AML-193 (cell line): ENCODE results near the gene ZNF563.
"Not testable (repeated sequence)": the region's sequence is repeated elsewhere in the genome, so short reads cannot be mapped to it uniquely, and the experiment has no call there.

Source experiments
- DNase-seq, 2 experiments: peaks; one replicate each; lab custom pipeline; 2025; lab: John Stamatoyannopoulos, UW

Gene ZNF563

DNA sequence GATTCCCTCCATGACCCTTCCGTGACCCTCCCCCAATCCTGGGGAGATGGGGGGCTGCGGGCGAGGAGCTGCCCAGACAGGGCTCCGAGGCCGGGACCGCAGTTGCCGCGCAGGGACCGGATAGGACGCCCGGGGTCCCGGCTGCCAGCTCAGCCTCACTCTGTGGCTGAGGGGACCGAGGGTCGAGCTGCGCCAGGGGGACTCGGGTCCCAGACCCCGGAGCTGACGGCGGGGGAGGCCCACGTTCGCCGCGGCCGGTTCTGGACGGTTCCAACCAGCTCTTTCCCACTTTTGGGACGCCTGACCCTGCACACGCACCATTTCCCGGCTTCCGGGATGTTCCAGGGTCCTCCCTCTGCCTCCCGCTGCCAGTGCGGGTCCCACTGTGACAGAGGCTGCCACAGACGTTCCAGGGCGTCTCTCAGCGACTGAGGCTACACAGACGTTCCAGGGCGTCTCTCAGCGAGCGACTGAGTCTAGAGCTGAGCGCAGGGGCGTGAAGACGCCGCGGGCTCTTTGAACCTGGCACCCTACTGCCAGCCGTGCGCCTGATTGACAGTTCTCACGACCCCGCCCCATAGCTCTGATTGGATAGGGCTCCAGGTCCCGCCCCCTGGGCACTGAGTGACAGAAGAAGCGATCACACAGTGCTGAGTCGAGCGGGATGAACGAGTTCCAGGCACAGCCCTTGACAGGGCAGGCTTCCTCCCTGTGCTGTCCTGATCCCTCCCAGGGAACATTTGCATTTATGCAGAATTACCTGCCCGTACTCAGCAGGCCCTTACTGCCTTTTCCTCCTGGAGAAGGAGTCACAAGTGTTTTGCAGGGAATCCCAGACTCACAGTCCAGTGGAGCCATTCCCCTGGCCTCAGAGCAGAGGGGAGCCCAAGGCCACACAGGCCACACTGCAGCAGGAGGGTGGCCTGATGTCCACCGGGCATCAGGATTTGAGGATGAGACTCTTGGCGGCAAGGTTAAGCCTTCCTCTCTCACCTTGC, at the start of gene ZNF563:
ZNF563 (minus strand) TSS at position 472 of the 998 bp plus-strand sequence; CDS start at position 321, 151 bp downstream.
- DNase-seq = peak; percentile 92

DNA sequence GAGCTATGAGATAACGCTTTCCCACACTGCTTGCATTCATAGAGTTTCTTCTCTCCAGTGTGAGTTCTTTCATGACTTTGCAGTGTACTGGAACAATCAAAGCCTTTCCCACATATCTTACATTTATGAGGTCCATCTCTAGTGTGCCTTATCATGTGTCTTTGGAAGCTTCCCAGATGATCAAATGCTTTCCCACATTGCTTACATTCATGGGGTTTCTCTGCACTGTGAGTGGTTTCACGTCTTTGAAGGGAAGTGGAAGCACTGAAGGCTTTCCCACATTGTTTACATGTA, 47.0 kb upstream of the ZNF563 start:
- DNase-seq = no peak

GRCh38 chr19:12379732-12380443, 46.5 kb upstream of the ZNF563 start:
- DNase-seq = no peak

DNA sequence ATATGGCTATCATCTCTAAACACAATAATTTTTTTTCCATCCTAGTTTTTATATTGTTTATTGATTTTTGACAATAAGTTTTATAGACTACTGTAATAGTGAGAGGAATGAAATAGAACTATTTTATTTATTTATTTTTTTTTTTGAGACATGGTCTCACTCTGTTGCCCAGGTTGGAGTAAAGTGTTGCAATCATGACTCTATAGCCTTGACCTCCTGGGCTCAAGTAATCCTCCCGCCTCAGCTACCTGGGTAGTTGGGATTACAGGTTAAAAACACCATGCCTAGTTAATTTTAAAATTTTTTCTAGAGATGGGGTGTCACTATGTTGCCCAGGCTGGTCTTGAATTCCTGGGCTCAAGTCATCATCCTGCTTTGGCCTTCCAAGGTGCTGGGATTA, 40.6 kb upstream of the ZNF563 start:
- no peak for DNase-seq

GRCh38 chr19:12365236-12366162, 32.1 kb upstream of the ZNF563 start, which contains the start of gene ZNF442:
ZNF442 (minus strand) TSS chr19:12365683; CDS start chr19:12363631, 2,052 bp downstream.
- peak; percentile 91 to 94 for DNase-seq

GRCh38 chr19:12364391-12365235, 31.2 kb upstream of the ZNF563 start:
- peak; percentile 12 to 15 for DNase-seq

- DNase-seq = not testable (repeated sequence)
Measured at GRCh38 chr19:12362236-12362635, 28.8 kb upstream of the ZNF563 start.

GRCh38 chr19:12353375-12353774, 19.9 kb upstream of the ZNF563 start:
- DNase-seq = no peak

DNA sequence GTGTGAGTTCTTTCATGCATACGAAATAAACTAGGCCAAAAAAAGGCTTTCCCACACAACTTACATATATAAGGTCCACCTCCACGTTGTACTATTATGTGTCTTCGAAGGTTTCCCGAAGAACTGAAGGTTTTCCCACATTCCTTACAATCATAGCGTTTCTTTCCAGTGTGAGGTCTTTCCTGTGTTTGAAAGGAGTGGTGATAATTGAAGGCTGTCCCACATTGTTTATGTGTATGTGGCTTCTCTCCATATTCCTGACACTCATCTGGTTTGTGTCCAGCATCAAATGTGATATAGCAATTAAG, 17.4 kb upstream of the ZNF563 start:
- no peak for DNase-seq

DNA sequence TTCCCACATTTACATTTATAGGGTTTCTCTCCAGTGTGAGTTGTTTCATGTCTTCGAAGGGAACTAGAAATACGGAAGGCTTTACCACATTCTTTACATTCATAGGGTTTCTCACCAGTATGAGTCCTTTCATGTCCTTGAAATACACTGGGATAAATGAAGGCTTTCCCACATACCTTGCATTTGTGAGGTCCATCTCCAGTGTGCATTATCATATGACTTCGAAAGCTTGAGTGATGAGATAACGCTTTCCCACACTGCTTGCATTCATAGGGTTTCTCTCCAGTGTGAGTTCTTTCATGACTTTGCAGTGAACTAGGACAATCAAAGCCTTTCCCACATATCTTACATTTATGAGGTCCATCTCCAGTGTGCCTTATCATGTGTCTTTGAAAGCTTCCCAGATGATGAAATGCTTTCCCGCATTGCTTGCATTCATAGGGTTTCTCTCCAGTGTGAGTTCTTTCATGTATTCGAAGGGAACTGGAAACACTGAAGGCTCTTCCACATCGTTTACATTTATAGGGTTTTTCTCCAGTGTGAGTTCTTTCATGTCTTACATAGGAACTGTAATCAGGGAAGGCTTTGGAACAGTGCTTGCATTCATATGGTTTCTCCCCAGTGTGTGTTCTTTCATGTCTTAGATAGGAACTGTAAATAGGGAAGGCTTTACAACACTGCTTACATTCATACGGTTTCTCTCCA, 16.9 kb upstream of the ZNF563 start:
- DNase-seq = no peak

DNA sequence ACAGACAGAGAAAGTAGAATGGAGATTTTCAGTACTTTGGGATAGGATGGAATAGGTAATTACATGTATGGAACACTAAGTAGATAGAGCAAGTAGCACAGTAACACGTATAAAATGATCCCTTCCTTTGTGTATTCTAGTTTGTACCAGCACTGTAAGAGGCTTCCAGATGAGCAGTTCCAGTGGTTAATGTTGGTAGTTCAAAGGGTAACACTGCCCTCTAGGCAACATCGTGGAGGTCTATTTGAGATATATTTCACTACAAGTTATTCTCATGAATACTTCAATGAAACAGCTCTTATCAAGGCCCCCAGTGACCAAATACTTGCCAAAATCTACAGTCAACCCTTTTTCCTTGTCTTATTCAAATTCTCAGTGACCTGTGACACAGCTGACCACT, 13.5 kb upstream of the ZNF563 start:
- peak; percentile 24 to 47 for DNase-seq

DNA sequence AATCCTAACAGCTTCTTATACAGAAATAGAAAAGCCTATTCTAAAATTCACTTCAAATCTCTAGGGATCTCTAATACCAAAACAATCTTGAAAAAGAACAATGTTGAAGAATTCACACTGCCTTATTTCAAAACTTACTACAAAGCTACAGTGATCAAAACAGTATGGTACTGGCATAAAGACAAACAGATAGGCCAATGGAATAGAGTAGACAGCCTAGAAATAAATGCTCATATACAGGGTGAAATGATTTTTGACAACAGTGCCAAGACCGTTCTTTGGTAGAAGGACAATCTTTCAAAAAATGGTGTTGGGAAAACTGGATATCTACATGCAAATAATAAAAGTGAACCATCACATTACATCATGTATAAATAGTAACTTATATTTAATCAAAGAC, 11.8 kb upstream of the ZNF563 start:
- no peak for DNase-seq

DNA sequence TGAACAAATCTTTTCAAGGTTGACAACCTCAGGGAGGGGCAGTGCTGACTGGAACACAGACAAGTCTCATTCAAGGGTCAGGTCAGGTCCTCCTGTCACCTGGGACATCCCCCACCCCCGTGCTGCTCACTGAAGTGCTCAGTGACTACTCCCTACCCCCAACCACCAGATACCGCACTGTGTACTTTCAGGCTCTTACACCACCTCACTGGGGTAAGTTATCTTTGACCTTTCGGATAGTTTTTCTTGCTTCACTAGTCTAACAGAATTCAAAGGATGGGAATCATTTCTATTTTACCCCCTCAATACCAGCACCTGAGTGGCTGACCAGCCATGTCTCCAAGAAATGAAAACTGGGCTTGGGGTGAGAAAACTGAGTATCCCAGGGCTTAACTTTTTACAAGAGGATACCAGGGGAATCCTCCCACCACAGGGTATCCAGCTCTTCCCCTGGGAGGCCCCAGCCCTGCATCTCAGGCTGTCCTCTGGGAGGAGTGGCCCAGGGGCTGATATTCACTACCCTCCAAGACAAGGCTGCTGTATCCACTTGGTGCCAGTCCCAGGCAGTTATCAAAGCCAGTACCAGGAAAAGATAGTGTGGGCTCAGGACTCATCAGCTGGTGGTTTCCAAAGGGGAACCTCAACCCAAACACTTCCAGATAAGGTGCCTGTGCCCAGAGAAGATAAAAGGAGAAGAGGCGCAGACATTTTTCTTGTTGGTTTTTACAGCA, 2.1 kb downstream of the ZNF563 start:
- DNase-seq = peak in 1 of 2 experiments; percentile 2

GRCh38 chr19:12330340-12330739, 3.1 kb downstream of the ZNF563 start:
- DNase-seq = no peak

DNA sequence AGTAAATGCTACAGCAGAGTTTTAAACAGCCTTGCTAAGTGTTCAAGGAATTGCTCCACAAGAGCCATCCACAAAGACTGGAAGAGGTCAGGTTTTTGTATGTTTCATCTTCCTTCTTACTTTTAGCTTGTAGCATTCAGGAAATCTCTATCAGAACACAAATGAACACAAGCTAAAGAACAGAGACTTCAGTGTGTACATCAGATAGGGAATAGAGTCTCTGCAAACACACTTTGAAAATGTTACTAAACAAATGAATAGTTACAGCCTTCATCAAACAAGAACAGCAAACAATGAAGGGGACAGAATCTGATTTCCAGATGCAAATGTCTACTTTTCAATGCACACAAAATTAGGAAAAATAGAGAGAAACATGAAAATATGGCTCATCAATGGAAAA, 7.7 kb downstream of the ZNF563 start:
- DNase-seq = no peak

DNA sequence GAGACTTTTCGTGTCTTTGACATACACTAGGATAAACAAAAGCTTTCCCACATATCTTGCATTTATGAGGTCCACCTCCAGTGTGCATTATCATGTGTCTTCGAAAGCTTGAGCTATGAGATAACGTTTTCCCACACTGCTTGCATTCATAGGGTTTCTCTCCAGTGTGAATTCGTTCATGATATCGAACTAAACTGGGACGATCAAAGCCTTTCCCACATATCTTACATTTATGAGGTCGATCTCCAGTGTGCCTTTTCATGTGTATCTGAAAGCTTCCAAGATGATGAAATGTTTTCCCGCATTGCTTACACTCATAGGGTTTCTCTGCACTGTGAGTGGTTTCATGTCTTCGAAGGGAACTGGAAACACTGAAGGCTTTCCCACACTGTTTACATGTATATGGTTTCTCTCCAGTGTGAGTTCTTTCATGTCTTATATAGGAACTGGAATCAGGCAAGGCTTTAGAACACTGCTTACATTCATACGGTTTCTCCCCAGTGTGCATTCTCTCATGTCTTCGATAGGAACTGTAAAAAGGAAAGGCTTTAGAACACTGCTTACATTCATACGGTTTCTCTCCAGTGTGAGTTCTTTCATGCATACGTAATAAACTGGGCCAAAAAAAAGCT, 14.5 kb downstream of the ZNF563 start:
- no peak for DNase-seq

DNA sequence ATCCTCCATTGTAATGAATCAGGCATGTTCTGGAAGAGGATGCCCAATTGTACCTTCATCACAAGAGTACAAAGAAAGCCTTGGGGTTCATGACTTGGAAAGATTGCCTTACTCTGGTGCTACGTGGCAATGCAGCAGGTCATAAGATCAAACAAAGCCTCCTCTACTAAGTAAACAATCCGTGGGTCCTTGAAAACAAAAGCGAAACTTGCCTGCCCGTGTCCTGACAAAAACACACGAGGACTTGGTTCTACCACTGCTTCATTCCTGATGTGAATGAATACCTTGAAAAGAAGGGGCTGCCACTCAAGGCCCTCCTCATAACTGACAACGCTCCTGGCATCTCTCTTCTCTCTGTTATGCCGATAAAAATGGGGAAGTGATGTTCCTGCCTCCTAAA, 18.9 kb downstream of the ZNF563 start:
- no peak for DNase-seq

DNA sequence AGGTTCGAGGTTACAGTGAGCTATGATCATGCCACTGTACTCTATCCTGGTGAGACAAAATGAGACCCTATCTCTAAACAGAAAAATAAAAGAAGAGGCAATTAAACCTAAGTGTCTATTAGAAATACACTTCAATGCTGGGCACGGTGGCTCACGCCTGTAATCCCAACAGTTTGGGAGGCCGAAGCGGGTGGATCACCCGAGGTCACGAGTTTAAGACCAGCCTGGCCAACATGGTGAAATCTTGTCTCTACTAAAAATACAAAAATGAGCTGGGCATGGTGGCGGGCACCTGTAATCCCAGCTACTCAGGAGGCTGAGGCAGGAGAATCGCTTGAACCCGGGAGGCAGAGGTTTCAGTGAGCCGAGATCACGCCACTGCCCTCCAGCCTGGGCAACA, 24.5 kb downstream of the ZNF563 start:
- not testable (repeated sequence) for DNase-seq

GRCh38 chr19:12295191-12295590, 38.2 kb downstream of the ZNF563 start:
- DNase-seq = no peak
